ENCODE results near the gene STK25.
"Not testable (repeated sequence)": the region's sequence is repeated elsewhere in the genome, so short reads cannot be mapped to it uniquely, and the experiment has no call there.

The STK25 gene

DNA sequence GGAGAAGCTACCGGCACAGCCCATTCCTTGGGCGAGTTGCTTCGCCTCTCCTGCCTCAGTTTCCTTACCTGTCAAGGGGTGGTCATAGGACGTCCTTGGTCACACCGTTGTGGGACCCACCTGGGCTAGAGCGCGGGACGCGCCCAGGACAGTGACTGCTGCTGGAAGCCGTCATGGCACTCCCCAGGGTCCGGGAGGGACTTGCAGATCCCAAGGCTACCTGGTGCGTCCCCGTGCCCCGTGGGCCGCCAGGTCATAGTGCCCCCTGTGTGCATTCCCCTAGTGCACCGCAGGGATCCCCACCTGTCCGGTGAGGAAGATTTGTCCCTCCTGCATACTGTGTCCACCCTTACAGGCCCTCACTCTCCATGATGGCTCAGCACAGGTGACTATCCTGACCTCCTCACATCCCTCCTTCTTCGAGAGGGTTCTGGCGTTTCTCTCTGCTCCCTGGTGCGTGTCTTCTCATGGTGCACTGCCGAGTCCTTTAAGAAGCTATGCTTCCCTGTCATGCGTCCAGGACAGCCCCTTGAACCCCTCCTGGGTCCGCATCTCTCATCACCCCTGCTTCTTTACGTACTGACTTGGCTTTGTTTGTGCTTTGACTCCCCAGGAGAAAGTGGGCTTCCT, 886 bp upstream of the STK25 start:
- in situ Hi-C loops (cut with MboI; ENCODE audit: low sequenced_read_pairs), result no loop called here
- Histone ChIP-seq H3K36me3 (replicated peaks) (peaks cover 9% of the 10 kb centered on the region), H3K4me1 (peaks cover 9% of the 10 kb centered on the region), H3K4me3 (peak overlapping the region; percentile 86), H3K9me3 (no peaks in the 10 kb centered on the region), H3K27me3 (ENCODE audit: low read depth) (no peaks in the 10 kb centered on the region)
- DNase-seq (ENCODE audit: low spot score in 2 of 2), result no peak

- no peaks in the 10 kb centered on the region for H3K27me3 ChIP-seq (ENCODE audit: low read depth)
- no peaks in the 10 kb centered on the region for H3K9me3 ChIP-seq
- peaks cover 9% of the 10 kb centered on the region for H3K4me1 ChIP-seq
- DNase-seq (ENCODE audit: low spot score in 2 of 2), result peak in 1 of 2 experiments; percentile 74
- peaks cover 9% of the 10 kb centered on the region for H3K36me3 ChIP-seq (replicated peaks)
- peak overlapping the region; percentile 86 for H3K4me3 ChIP-seq
- in situ Hi-C loops (cut with MboI; ENCODE audit: low sequenced_read_pairs), result no loop called here
Measured at GRCh38 chr2:241507430-241508239, 749 bp downstream of the STK25 start.

DNA sequence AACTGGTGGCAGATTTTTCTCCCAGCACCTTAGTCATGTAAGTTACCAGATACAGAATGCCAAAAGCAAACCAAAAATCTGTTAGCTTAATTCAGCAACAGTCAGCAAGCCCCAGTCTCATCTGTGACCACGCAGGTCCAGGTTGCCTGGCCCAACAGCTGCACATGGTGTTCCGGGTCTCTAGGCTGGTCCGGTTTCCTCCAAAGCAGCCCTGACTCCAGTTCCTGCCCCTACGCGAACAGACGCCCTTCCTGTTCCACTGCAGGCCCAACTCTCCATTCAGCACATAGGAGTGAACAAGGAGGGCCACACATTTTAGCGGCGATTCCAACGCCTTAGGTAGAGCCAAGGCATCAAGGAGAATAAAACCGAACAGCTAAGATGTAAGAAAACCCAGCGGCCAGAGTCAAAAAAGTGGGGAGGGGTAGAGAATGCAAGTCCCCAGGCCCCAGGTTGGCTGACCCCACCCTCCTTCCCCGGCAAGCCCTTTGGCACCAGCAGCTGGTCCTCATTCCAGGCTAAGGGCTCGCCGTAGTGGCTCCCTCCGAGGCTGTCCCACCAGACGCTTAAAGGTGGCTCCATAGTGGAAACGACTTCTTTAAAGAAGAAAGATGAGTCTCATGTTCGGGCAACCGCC, 1.5 kb downstream of the STK25 start:
- no peaks in the 10 kb centered on the region for H3K27me3 ChIP-seq (ENCODE audit: low read depth)
- in situ Hi-C loops (cut with MboI; ENCODE audit: low sequenced_read_pairs), result no loop called here
- DNase-seq (ENCODE audit: low spot score in 2 of 2), result no peak
- no peaks in the 10 kb centered on the region for H3K9me3 ChIP-seq
- peak overlapping the region; percentile 86 for H3K4me3 ChIP-seq
- peaks cover 9% of the 10 kb centered on the region for H3K36me3 ChIP-seq (replicated peaks)
- peaks cover 9% of the 10 kb centered on the region for H3K4me1 ChIP-seq

GRCh38 chr2:241506317-241506716, 2.1 kb downstream of the STK25 start:
- in situ Hi-C loops (cut with MboI; ENCODE audit: low sequenced_read_pairs); H3K9me3 ChIP-seq; DNase-seq (ENCODE audit: low spot score in 2 of 2); H3K4me3 ChIP-seq; H3K27me3 ChIP-seq (ENCODE audit: low read depth); H3K4me1 ChIP-seq: not testable (repeated sequence)
- peaks cover 13% of the 10 kb centered on the region for H3K36me3 ChIP-seq (replicated peaks)

GRCh38 chr2:241505781-241506201, 2.6 kb downstream of the STK25 start:
- Histone ChIP-seq H3K9me3 (no peaks in the 10 kb centered on the region), H3K4me1 (peaks cover 9% of the 10 kb centered on the region), H3K4me3 (no peak overlapping the region), H3K27me3 (ENCODE audit: low read depth) (no peaks in the 10 kb centered on the region), H3K36me3 (replicated peaks) (peaks cover 16% of the 10 kb centered on the region)
- DNase-seq (ENCODE audit: low spot score in 2 of 2), result no peak
- in situ Hi-C loops (cut with MboI; ENCODE audit: low sequenced_read_pairs), result no loop called here

GRCh38 chr2:241505086-241505780, 3.2 kb downstream of the STK25 start:
- Histone ChIP-seq H3K4me3 (no peak overlapping the region), H3K36me3 (replicated peaks) (peaks cover 22% of the 10 kb centered on the region), H3K27me3 (ENCODE audit: low read depth) (no peaks in the 10 kb centered on the region), H3K4me1 (peaks cover 9% of the 10 kb centered on the region), H3K9me3 (no peaks in the 10 kb centered on the region)
- in situ Hi-C loops (cut with MboI; ENCODE audit: low sequenced_read_pairs), result no loop called here
- no peak for DNase-seq (ENCODE audit: low spot score in 2 of 2)

DNA sequence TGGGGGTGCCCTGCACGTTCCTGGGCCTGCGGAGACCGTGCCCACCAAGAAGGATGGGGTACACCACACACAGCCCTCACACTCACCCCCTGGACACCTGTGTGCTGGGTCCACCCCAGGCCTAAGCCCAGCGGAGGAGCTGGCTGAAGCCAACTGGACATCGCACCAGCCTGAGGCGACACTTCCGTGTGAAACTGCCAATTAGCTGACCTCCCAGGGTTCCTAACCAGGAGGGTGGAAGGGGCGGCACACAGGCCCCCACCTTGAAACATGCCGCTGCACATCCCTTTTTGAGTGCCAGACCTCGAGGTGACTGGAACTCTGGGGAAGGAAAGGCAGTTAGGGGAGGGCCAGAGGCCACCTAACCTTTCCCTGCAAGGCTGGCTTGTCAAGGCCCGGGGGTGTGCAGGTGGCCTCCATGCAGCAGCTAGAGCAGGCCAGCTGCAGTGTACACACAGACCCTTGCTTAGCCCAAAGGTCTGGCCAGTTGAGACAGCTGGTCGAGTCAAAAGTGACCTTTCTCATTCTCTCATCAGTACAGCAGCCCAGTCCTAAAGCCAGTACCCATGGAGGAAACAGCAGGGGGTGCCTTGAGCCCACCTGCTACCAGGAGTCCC, 4.5 kb downstream of the STK25 start:
- no peak for DNase-seq (ENCODE audit: low spot score in 2 of 2)
- in situ Hi-C loops (cut with MboI; ENCODE audit: low sequenced_read_pairs), result no loop called here
- Histone ChIP-seq H3K9me3 (no peaks in the 10 kb centered on the region), H3K36me3 (replicated peaks) (peaks cover 32% of the 10 kb centered on the region), H3K4me3 (no peak overlapping the region), H3K4me1 (peaks cover 3% of the 10 kb centered on the region), H3K27me3 (ENCODE audit: low read depth) (no peaks in the 10 kb centered on the region)

DNA sequence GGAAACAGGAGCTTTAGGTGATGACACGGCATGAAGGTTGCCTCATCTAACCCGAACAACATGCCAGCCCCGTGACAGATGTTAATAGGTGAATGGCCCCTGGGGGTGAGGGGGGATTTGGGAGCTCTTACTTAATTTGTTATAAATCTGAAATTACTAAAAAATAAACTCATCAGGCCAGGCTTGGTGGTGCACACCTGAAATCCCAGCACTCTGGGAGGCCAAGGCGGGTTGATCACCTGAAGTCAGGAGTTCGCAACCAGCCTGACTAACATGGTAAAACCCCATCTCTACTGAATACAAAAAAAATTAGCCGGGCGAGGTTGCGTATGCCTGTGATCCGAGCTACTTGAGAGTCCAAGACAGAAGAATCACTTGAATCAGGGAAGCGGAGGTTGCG, 6.1 kb downstream of the STK25 start:
- no peaks in the 10 kb centered on the region for H3K4me1 ChIP-seq
- H3K27me3 ChIP-seq (ENCODE audit: low read depth), result no peaks in the 10 kb centered on the region
- no peak for DNase-seq (ENCODE audit: low spot score in 2 of 2)
- no peaks in the 10 kb centered on the region for H3K9me3 ChIP-seq
- in situ Hi-C loops (cut with MboI; ENCODE audit: low sequenced_read_pairs), result no loop called here
- H3K4me3 ChIP-seq, result no peak overlapping the region
- peaks cover 44% of the 10 kb centered on the region for H3K36me3 ChIP-seq (replicated peaks)

GRCh38 chr2:241501551-241501950, 6.8 kb downstream of the STK25 start:
- no peak for DNase-seq (ENCODE audit: low spot score in 2 of 2)
- Histone ChIP-seq H3K4me1 (no peaks in the 10 kb centered on the region), H3K36me3 (replicated peaks) (peaks cover 52% of the 10 kb centered on the region), H3K27me3 (ENCODE audit: low read depth) (no peaks in the 10 kb centered on the region), H3K9me3 (no peaks in the 10 kb centered on the region), H3K4me3 (no peak overlapping the region)
- in situ Hi-C loops (cut with MboI; ENCODE audit: low sequenced_read_pairs), result no loop called here

DNA sequence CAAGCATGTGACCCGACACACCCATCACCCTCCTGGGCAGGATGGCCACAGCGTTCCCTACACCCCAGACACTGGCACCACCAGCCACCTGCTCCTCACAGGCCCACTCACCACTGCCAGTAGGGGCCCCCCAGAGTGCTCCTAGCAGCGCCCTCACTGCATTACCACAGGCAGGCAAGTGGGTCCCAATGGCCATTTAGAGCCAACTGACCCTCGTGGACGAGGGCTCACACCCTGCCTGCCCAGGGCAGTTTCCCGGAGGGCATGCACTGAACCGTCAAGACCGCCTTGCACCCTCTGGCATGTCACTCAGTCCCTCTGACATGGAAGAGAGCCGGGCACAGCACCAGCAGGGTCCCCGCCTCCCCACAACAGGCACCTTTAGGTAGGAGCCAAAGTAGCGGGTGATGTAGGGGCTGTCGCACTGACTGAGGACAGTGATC, 7.3 kb downstream of the STK25 start:
- no peak overlapping the region for H3K4me3 ChIP-seq
- no peak for DNase-seq (ENCODE audit: low spot score in 2 of 2)
- H3K4me1 ChIP-seq, result no peaks in the 10 kb centered on the region
- H3K27me3 ChIP-seq (ENCODE audit: low read depth), result no peaks in the 10 kb centered on the region
- no peaks in the 10 kb centered on the region for H3K9me3 ChIP-seq
- in situ Hi-C loops (cut with MboI; ENCODE audit: low sequenced_read_pairs), result no loop called here
- peaks cover 52% of the 10 kb centered on the region for H3K36me3 ChIP-seq (replicated peaks)

GRCh38 chr2:241500431-241500975, 7.9 kb downstream of the STK25 start:
- peaks cover 56% of the 10 kb centered on the region for H3K36me3 ChIP-seq (replicated peaks)
- in situ Hi-C loops (cut with MboI; ENCODE audit: low sequenced_read_pairs), result no loop called here

GRCh38 chr2:241500016-241500415, 8.4 kb downstream of the STK25 start:
- DNase-seq (ENCODE audit: low spot score in 2 of 2), result no peak
- Histone ChIP-seq H3K4me3 (no peak overlapping the region), H3K27me3 (ENCODE audit: low read depth) (no peaks in the 10 kb centered on the region), H3K9me3 (no peaks in the 10 kb centered on the region), H3K4me1 (no peaks in the 10 kb centered on the region), H3K36me3 (replicated peaks) (peaks cover 61% of the 10 kb centered on the region)
- in situ Hi-C loops (cut with MboI; ENCODE audit: low sequenced_read_pairs), result no loop called here

More at GRCh38 chr2:241500431-241500975, 7.9 kb downstream of the STK25 start:
- Histone ChIP-seq H3K4me3 (no peak overlapping the region), H3K4me1 (no peaks in the 10 kb centered on the region), H3K9me3 (no peaks in the 10 kb centered on the region), H3K27me3 (ENCODE audit: low read depth) (no peaks in the 10 kb centered on the region)
- DNase-seq (ENCODE audit: low spot score in 2 of 2), result no peak
